ENCODE results near the gene CASP2.

- TF ChIP-seq EZH2 (IDR thresholded peaks at IDR 0.05; ENCODE audit: borderline replicate concordance, control insufficient read depth, low read depth, low read length) (no peak), CTCF (IDR thresholded peaks at IDR 0.05 in 2 of 3, conservative IDR thresholded peaks at IDR 0.05 in 1 of 3; ENCODE audit: control insufficient read depth in 2 of 3, extremely low read depth in 1 of 3, insufficient read depth in 1 of 3, low read depth in 3 of 3, low read length in 3 of 3) (peak in 2 of 3 experiments; percentile 12; a peak in 1 of 6 replicates), ESRRA (IDR thresholded peaks at IDR 0.05; ENCODE audit: low read length) (no peak), SUZ12 (IDR thresholded peaks at IDR 0.05; ENCODE audit: unreplicated experiment) (no peak), POLR2AphosphoS2 (IDR thresholded peaks at IDR 0.05; ENCODE audit: low read depth, low read length) (no peak), CREB1 (IDR thresholded peaks at IDR 0.05; ENCODE audit: low read depth) (no peak)
These were observed 33.6 kb downstream of the CASP2 start for GRCh38 chr7:143321734-143322133.
